ENCODE measurements around the gene BAIAP2L1. TPM values are rescaled to one million over a fixed set of nuclear protein-coding genes. Genes with fewer than 3 reads are reported as not detected.

The BAIAP2L1 gene
- polyA plus RNA-seq, 1 donor from 2014 or later = 0.49 TPM

DNA sequence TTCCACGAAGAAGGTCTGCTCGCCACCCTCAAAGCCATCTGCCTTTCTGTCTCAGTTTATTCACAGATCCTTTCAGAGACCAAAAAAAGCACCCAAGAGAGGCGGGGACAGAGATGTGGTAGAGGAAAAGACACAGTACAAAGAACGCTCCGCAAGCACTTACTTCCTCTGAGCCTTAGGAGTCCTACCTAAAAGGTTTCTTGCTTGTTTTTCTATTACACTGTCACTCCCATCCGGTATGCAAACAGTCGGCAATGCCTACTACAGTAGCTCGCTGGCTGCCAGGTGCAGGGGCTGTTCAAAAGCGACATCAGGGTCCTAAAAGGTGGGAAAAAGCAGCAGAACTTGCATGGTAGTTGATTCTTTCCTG is 149.7 kb downstream of the BAIAP2L1 start:
- peak overlapping the region; percentile 92 to 94 (median 93) for H3K27ac Mint-ChIP-seq
- H3K4me1 Mint-ChIP-seq = peaks cover 20 to 28% (median 26%) of the 10 kb centered on the region in 3 donors
- peak overlapping the region; percentile 90 to 97 (median 96) for H3K4me3 Mint-ChIP-seq
- peaks cover 2% of the 10 kb centered on the region for H3K36me3 Mint-ChIP-seq
- no peaks in the 10 kb centered on the region for H3K9me3 Mint-ChIP-seq
- H3K27me3 Mint-ChIP-seq = no peaks in the 10 kb centered on the region

DNA sequence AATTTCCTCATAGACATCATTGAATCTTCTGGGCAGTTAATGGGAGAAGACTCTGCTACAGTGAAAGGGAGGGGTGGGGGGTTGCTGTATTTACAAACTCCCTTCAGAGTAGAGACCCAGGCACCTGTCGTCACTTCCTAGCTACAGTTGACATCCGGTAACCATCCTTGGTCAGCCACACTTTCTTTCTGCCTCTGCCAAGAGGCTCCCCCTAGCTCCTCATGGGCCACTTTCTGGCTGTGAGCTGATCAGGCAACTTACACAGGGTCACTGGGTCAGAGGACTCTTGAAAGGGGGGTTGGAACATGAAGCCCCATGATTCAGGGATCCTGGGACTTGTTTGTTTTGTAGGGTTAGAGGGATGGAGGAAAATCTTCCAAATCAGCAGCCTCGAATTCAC is 150.1 kb downstream of the BAIAP2L1 start:
- peaks cover 20 to 28% (median 26%) of the 10 kb centered on the region in 3 donors for H3K4me1 Mint-ChIP-seq

DNA sequence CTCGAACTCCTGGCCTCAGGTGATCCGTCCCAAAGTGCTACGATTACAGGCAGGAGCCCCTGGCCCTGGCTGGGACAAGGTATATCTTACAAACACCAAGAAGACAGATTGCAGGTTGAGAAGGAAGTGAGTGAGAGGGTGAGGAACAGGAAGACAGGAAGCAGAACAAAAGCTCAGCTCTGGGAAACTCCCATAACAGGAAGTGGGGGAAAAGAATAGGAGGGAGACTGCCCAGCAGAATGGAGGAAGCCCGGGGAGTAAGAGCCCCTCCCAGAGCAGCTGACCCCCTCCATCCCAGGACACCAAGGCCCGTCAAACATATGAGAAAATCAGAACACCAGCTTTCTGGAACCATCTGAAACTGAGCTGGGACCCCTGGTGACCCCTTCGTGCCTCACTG is 151.8 kb downstream of the BAIAP2L1 start:
- Mint-ChIP-seq H3K4me1 (peaks cover 17 to 26% (median 22%) of the 10 kb centered on the region in 3 donors), H3K36me3 (peaks cover 5% of the 10 kb centered on the region), H3K27me3 (no peaks in the 10 kb centered on the region), H3K4me3 (peak overlapping the region in 1 of 4 donors; percentile 84), H3K27ac (peak overlapping the region; percentile 4 to 46 (median 16)), H3K9me3 (no peaks in the 10 kb centered on the region)

More for the DNA sequence above, 150.1 kb downstream of the BAIAP2L1 start:
- Mint-ChIP-seq H3K27ac (peak overlapping the region; percentile 92 to 94 (median 93)), H3K27me3 (no peaks in the 10 kb centered on the region), H3K4me3 (peak overlapping the region; percentile 90 to 97 (median 96)), H3K36me3 (peaks cover 4% of the 10 kb centered on the region), H3K9me3 (no peaks in the 10 kb centered on the region)

DNA sequence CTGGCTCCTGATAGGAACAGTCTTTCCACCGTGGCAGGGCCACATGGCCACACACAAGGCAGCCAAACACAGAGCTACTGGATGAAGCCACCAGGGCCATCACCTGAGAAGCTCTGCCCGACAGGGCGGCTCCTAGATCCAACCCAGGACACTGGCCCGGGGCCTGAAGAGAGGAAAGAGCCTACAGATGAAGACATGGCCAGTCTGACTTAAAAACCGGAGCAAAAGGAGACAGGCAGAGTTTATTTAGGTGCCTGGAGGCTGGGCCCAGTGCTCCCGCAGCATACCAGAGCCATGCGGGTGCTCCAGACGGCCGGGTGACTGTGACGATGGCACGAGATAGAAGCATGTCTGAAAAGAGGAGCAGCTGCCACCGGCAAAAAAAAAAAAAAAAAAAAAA is 152.7 kb downstream of the BAIAP2L1 start:
- peaks cover 17 to 26% (median 22%) of the 10 kb centered on the region in 3 donors for H3K4me1 Mint-ChIP-seq
- peak overlapping the region in 1 of 4 donors; percentile 57 for H3K4me3 Mint-ChIP-seq

DNA sequence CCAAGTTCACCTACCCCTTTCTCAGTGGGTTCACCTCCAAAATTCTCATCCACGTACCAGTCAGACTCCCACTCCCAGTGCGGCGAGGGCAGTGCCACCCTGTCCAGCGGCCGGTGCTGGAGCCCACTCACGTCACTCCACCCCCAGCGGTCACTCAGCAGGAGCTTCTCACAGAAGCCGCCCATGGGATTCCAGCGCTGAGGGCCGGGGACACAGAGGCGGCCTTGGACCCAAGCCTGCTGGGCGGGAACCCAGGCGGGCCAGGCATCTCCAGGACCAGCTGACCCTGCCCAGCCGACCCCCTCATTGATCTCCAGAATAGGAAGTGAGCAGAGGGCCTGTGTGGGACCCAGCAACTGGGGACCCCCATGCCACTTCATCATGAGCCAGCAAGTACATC is 156.0 kb downstream of the BAIAP2L1 start:
- H3K27me3 Mint-ChIP-seq = no peaks in the 10 kb centered on the region
- H3K4me1 Mint-ChIP-seq = peaks cover 4 to 7% (median 5%) of the 10 kb centered on the region in 3 donors
- peaks cover 9% of the 10 kb centered on the region for H3K36me3 Mint-ChIP-seq
- H3K4me3 Mint-ChIP-seq = no peak overlapping the region
- H3K27ac Mint-ChIP-seq = no peak overlapping the region
- no peaks in the 10 kb centered on the region for H3K9me3 Mint-ChIP-seq

More for the DNA sequence above, 152.7 kb downstream of the BAIAP2L1 start:
- Mint-ChIP-seq H3K36me3 (peaks cover 5% of the 10 kb centered on the region), H3K27ac (peak overlapping the region in 1 of 3 donors; percentile 74), H3K9me3 (no peaks in the 10 kb centered on the region), H3K27me3 (no peaks in the 10 kb centered on the region)

DNA sequence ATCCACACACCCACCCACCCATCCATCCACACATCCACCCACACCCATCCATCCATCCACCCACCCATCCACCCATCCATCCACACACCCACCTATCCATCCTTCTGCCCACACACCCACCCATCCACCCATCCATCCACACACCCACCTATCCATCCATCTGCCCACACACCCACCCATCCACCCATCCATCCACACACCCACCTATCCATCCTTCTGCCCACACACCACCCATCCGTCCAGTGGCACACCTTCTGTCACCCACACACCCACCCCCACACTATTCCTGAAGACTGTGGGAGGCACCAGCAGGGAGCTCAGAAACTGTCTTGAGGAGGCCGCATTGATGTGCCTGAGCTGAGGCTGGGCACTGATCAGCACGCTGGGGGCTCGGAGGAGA is 158.0 kb downstream of the BAIAP2L1 start:
- Mint-ChIP-seq H3K36me3 (peaks cover 14% of the 10 kb centered on the region), H3K27me3 (no peaks in the 10 kb centered on the region), H3K4me1 (no peaks in the 10 kb centered on the region), H3K4me3 (no peak overlapping the region), H3K27ac (no peak overlapping the region), H3K9me3 (no peaks in the 10 kb centered on the region)

DNA sequence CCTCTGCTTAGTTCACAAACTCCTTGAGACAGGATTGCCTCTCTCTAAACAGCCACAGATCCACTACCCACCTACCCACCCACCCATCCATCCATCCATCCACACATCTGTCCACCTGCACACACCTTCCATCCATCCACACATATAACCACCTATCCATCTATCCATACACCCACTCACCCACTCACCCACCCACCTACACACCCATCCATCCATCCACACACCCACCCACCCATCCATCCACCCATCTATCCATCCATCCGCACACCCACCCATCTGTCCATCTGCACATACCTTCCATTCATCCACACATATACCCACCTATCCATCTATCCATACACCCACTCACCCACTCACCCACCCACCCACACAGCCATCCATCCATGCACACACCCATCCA is 158.5 kb downstream of the BAIAP2L1 start:
- Mint-ChIP-seq H3K4me1 (no peaks in the 10 kb centered on the region), H3K4me3 (no peak overlapping the region), H3K36me3 (peaks cover 18% of the 10 kb centered on the region), H3K27me3 (no peaks in the 10 kb centered on the region), H3K9me3 (no peaks in the 10 kb centered on the region), H3K27ac (no peak overlapping the region)

DNA sequence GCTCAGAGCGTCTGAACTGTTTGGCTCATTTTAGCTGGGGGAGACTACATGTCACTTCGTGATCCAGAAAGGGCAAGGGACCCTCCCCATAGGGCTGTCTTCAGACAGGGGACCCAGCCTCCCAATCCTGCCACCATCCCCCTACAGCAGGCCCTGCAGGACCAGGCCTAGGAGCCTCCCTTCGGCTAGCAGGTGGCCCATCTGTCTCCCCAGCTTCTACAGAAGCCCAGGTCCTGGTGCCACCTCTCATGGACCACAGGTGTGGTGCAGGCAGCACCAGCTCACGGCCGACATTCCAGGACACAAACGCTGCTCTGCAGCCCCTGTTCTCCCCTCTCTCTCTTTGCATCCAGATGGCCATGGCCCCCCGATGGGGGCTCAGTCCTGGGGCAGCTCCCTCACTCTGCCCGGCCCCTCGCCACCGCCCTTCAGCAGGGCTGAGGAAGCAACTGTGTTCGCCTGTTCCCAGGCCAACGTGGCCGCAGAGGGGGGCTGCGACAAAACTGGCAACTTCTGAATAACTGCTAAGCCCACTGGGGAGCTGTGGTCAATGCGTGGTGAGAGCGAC is 159.1 kb downstream of the BAIAP2L1 start:
- Mint-ChIP-seq H3K27me3 (no peaks in the 10 kb centered on the region), H3K9me3 (no peaks in the 10 kb centered on the region), H3K27ac (no peak overlapping the region), H3K4me1 (no peaks in the 10 kb centered on the region), H3K4me3 (no peak overlapping the region), H3K36me3 (peaks cover 18% of the 10 kb centered on the region)

Other genes starting within 250 kb of the BAIAP2L1 start
- gene BHLHA15, start 189.7 kb downstream of the BAIAP2L1 start, polyA plus RNA-seq = 5.3 TPM
- 28.8 TPM for gene TECPR1, start 148.9 kb downstream of the BAIAP2L1 start, polyA plus RNA-seq
- 16.6 TPM for gene BRI3, start 119.4 kb downstream of the BAIAP2L1 start, polyA plus RNA-seq
- not detected for gene NPTX2, start 216.2 kb upstream of the BAIAP2L1 start, polyA plus RNA-seq

All from IgD-negative memory B cell (primary cell).